Activated CD8-positive, alpha-beta T cell treated with anti-CD3 and anti-CD28 coated beads for 36 hours (primary cell): ENCODE measurements around the gene MBNL1. TPM values are rescaled to one million over a fixed set of nuclear protein-coding genes. Genes with fewer than 3 reads are reported as not detected.

Source experiments
- ATAC-seq: fragments of 200-7000 bp; cut with Tn5 transposase; one replicate; pipeline ENCODE4 v1.10.0; 2021; ENCODE audit warnings: mild to moderate bottlenecking, moderate library complexity
- CTCF ChIA-PET: fragments of 350-600 bp; sonication (Branson Sonifier 250); formaldehyde crosslinking; loops from one replicate; lab custom pipeline; 2021; ENCODE audit warnings: antibody characterized with exemption; lab: Charles Lee
- POLR2A ChIA-PET: fragments of 350-600 bp; sonication (Branson Sonifier 250); formaldehyde crosslinking; loops from one replicate; lab custom pipeline; 2021; ENCODE audit warnings: antibody characterized with exemption; lab: Charles Lee
- DNase-seq: peaks from one replicate; pipeline ENCODE4 v3.0.0-alpha.2; 2020
- H3K27ac Mint-ChIP-seq: one replicate; pipeline ENCODE4 v1.8.0; 2021; ENCODE audit warnings: mild to moderate bottlenecking, mixed read lengths
- H3K27me3 Mint-ChIP-seq: one replicate; pipeline ENCODE4 v1.8.0; 2021; ENCODE audit warnings: mixed read lengths
- H3K36me3 Mint-ChIP-seq: one replicate; pipeline ENCODE4 v1.8.0; 2021; ENCODE audit warnings: low read depth, mixed read lengths
- H3K4me1 Mint-ChIP-seq: one replicate; pipeline ENCODE4 v1.8.0; 2021; ENCODE audit warnings: low read depth, mixed read lengths
- H3K4me3 Mint-ChIP-seq: one replicate; pipeline ENCODE4 v1.8.0; 2021; ENCODE audit warnings: mild to moderate bottlenecking, moderate library complexity, mixed read lengths
- H3K9me3 Mint-ChIP-seq: one replicate; pipeline ENCODE4 v1.8.0; 2021; ENCODE audit warnings: mixed read lengths
- intact Hi-C: fragments of 100-400 bp; cut with micrococcal nuclease; formaldehyde crosslinking; loops from one replicate; pipeline ENCODE4 v1.10.0; 2022
- total RNA-seq, 2 experiments: library from RNA; stranded (reverse); gene quantifications; one replicate each; pipeline ENCODE4 v1.2.3, GENCODE V29; 2021
- TF ChIP-seq, protein P1 (sequence below): fragments of 200-600 bp; IDR thresholded peaks from one replicate; pipeline ENCODE4 v1.8.0; 2022; ENCODE audit warnings: antibody characterized with exemption, mild to moderate bottlenecking

The MBNL1 gene, protein sequence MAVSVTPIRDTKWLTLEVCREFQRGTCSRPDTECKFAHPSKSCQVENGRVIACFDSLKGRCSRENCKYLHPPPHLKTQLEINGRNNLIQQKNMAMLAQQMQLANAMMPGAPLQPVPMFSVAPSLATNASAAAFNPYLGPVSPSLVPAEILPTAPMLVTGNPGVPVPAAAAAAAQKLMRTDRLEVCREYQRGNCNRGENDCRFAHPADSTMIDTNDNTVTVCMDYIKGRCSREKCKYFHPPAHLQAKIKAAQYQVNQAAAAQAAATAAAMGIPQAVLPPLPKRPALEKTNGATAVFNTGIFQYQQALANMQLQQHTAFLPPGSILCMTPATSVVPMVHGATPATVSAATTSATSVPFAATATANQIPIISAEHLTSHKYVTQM
- 100 to 1,000 TPM; 341 to 360 TPM for total RNA-seq

DNA sequence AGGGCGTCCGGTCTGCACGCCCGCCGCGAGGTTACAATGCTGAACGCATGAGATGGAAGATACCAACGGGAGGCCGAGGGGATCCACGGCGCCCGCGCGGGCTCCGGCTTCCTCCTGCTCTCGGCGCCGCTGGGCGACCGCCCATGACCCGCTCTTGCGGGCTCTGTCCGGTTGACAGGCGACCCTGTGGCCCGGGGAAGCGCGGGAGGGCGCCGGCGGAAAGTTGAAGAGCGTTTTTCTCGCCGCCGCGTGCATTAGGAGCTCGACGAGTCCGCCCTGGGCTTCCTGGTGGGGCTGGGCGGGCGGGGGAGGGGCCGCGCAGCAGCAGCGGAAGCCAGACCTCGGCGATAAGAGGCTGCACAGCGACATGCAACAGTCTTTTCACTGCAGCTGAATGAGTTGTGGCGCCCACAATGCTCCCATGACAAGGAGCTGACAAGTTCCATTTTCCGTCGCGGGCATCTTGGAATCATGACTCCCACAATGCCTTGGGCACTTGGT is at the start of gene MBNL1:
Gene MBNL1, plus strand, starts transcription at position 375 of the 501 bp plus-strand sequence. CDS start 31,265 bp downstream, outside the sequence.
- POLR2A ChIA-PET: interaction anchor here (0.7 to 8.1 kb wide), 26 partner anchors 9 to 1067 kb away, joined by 3 to 159 read pairs (median 6); partner anchors contain the start of gene GPR171
- H3K9me3 Mint-ChIP-seq: peaks cover 3% of the 10 kb centered on the region
- TF ChIP-seq, protein P1, sequence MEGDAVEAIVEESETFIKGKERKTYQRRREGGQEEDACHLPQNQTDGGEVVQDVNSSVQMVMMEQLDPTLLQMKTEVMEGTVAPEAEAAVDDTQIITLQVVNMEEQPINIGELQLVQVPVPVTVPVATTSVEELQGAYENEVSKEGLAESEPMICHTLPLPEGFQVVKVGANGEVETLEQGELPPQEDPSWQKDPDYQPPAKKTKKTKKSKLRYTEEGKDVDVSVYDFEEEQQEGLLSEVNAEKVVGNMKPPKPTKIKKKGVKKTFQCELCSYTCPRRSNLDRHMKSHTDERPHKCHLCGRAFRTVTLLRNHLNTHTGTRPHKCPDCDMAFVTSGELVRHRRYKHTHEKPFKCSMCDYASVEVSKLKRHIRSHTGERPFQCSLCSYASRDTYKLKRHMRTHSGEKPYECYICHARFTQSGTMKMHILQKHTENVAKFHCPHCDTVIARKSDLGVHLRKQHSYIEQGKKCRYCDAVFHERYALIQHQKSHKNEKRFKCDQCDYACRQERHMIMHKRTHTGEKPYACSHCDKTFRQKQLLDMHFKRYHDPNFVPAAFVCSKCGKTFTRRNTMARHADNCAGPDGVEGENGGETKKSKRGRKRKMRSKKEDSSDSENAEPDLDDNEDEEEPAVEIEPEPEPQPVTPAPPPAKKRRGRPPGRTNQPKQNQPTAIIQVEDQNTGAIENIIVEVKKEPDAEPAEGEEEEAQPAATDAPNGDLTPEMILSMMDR: no peak
- H3K4me1 Mint-ChIP-seq: peaks cover 48% of the 10 kb centered on the region
- H3K4me3 Mint-ChIP-seq: peak within 1 kb of the TSS; percentile 82
- H3K27ac Mint-ChIP-seq: peak within 1 kb of the TSS; percentile 97
- H3K27me3 Mint-ChIP-seq: no peaks in the 10 kb centered on the region
- intact Hi-C loops: loop anchor here (2.0 kb wide), 2 partner anchors 24 to 72 kb away; no protein-coding TSS in a partner anchor
- DNase-seq (peak; percentile 94), ATAC-seq (peak; percentile 71)
- peaks cover 52% of the 10 kb centered on the region for H3K36me3 Mint-ChIP-seq
- CTCF ChIA-PET: interaction anchor here (0.9 to 3.2 kb wide), 9 partner anchors 9 to 197 kb away, joined by 3 to 21 read pairs (median 4); no protein-coding TSS in a partner anchor

DNA sequence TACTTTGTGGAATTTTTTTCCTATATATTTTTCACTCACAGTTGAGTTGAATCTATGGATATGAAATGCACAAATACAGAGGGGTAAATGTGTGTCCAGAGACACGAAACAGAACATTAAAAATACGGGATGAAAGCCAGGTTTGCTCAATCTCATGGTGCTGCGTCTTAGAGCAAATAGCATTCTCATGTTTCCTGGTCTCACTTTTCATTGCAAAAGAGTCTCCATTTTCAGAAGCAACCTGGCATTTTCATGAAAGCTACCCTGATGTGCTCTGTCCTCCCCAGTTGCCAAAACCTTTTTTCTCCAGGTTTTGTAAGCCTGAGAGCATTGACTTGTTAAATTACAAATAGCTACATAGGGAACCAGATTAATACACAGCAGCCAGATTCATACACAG is 49.5 kb upstream of the MBNL1 start:
- H3K9me3 Mint-ChIP-seq: peaks cover 2% of the 10 kb centered on the region
- no peaks in the 10 kb centered on the region for H3K27me3 Mint-ChIP-seq
- ChIA-PET POLR2A (interaction anchor here (1.2 to 2.6 kb wide), 3 partner anchors 10 to 50 kb away, joined by 5 to 13 read pairs (median 11); no protein-coding TSS in a partner anchor), CTCF (interaction anchor here (1.3 to 3.2 kb wide), 3 partner anchors 9 to 19 kb away, joined by 4 to 11 read pairs (median 4); no protein-coding TSS in a partner anchor)
- DNase-seq (no peak), ATAC-seq (no peak)
- H3K36me3 Mint-ChIP-seq: peaks cover 3% of the 10 kb centered on the region
- TF ChIP-seq, protein P1: no peak
- peak overlapping the region; percentile 74 for H3K4me3 Mint-ChIP-seq
- intact Hi-C loops: no loop called here
- peak overlapping the region; percentile 28 for H3K27ac Mint-ChIP-seq
- H3K4me1 Mint-ChIP-seq: peaks cover 58% of the 10 kb centered on the region

DNA sequence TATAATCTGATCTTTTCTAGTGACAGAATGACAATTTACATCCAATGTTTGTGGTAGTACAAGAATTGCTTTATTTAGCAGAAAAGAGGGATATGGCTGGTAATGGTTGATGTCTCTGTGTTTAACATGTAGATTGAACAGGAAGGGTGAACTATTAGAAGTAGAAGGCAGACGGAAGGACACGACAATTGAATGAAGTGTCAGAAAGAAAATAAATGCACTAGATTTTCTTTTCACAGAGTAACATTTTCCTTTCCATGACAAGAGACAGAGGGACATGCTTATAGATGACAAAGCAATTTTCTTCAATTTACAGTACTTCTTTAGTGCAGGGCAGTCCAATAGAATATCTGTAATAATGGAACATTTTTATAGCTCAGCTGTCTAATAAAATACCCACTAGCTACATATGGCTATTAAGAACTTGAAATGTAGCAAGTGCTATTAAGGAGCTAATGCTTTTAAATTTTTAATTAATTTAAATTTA is 48.9 kb upstream of the MBNL1 start:
- no peak for DNase-seq
- no peak for ATAC-seq
- Mint-ChIP-seq H3K4me3 (no peak overlapping the region), H3K4me1 (peaks cover 59% of the 10 kb centered on the region), H3K27me3 (no peaks in the 10 kb centered on the region), H3K36me3 (peaks cover 3% of the 10 kb centered on the region), H3K9me3 (peaks cover 2% of the 10 kb centered on the region), H3K27ac (peak overlapping the region; percentile 72)
- CTCF ChIA-PET: interaction anchor here (0.6 to 3.2 kb wide), 5 partner anchors 10 to 158 kb away, joined by 3 to 11 read pairs (median 4); no protein-coding TSS in a partner anchor
- TF ChIP-seq, protein P1: no peak
- intact Hi-C loops: no loop called here
- POLR2A ChIA-PET: no interaction called here

DNA sequence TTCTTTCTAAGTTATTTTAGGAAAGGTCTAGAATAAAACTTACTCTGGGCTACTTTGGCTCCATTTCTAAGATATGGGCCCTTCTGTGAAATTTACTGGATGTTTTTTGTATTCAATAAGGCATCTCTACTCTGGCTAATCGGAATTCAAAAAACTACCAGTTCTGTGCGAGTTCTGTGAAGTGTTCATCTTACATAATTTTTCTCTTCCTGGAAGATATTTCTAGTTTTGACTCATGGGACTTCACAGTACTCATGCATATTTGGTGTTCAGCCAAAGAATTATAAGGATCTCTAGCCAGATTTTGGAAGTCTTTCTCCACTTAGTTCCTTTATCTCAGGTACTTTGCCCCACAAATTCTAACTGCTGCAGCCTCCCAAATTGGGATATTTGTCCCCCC is 46.4 kb upstream of the MBNL1 start:
- DNase-seq: no peak
- CTCF ChIA-PET: interaction anchor here (1.1 to 2.1 kb wide), 4 partner anchors 9 to 39 kb away, joined by 3 to 9 read pairs (median 4); no protein-coding TSS in a partner anchor
- Mint-ChIP-seq H3K4me3 (peak overlapping the region; percentile 45), H3K9me3 (peaks cover 2% of the 10 kb centered on the region), H3K27ac (peak overlapping the region; percentile 83), H3K36me3 (peaks cover 3% of the 10 kb centered on the region), H3K27me3 (no peaks in the 10 kb centered on the region), H3K4me1 (peaks cover 67% of the 10 kb centered on the region)
- TF ChIP-seq, protein P1: no peak
- intact Hi-C loops: no loop called here
- ATAC-seq: peak; percentile 47
- POLR2A ChIA-PET: interaction anchor here (0.8 to 2.1 kb wide), 4 partner anchors 9 to 46 kb away, joined by 3 to 6 read pairs (median 4); partner anchors contain the start of gene MBNL1
